HG03095 (cell line): Measurements from ENCODE around the gene YWHAE.
"Not testable (repeated sequence)": the region's sequence is repeated elsewhere in the genome, so short reads cannot be mapped to it uniquely, and the experiment has no call there.

ENCODE experiments used
- ATAC-seq: cut with Tn5 transposase; IDR thresholded peaks from one replicate; pipeline ENCODE4 v1.9.1; 2021; ENCODE audit warnings: moderate library complexity; ENCODE audit not compliant: unreplicated experiment

Gene YWHAE

DNA sequence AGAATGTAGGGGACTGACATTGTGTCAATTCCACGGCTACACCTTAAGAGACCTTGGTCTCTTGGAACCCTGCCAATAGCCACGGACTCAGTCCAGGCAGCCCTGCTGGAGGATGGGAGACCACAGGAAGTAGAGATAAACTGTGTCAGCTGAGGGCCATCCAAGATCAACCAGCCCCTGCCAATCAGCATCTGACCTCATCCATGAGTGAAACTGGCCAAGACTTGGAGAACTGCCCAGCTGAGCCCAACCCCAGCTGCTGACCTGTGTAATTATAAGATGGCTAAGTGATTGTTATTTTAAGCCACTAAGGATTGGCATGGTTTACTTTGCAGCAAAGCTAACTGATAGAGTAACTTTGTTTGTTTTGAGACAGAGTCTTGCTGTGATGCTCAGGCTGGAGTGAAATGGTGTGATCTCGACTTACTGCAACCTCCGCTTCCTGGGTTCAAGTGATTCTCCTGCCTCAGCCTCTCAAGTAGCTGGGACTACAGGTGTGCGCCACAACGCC lies 13.3 kb upstream of the YWHAE start:
- ATAC-seq, result no peak

DNA sequence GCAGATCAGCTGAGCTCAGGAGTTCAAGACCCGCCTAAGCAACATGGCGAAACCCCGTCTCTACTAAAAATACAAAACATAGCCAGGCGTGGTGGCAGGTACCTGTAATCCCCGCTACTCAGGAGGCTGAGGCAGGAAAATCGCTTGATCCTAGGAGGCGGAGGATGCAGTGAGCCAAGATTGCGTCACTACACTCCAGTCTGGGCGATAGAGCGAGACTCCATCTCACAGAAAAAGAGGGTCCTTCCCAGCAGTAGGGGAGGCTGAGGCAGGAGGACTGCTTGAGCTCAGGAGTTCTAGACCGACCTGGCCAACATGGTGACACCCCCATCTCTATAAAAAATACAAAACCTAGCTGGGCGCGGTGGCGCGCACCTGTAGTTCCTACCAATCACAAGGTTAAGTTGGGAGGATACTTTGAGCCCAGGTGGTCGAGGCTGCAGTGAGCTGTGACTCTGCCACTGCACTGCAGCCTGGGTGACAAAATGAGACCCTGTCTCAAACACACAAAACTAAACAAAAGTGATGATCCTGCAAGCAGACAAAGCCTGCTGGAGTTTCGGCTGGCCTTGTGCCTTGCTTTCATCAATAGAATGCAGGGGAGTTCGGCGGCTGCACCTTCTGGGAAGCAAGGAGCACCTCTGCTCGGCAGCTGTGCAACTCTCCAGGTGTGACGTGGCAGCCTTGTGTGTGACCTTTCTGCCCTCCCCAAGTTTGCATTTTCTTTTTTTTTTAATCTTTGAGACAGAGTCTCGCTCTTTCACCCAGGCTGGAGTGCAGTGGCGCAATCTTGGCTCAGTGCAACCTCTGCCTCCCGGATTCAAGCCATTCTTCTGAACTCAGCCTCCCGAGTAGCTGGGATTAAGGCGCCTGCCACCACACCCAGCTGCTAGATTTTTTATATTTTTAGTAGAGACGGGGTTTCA lies 12.4 kb upstream of the YWHAE start:
- no peak for ATAC-seq

GRCh38 chr17:1402262-1402586 lies 2.2 kb upstream of the YWHAE start:
- no peak for ATAC-seq

DNA sequence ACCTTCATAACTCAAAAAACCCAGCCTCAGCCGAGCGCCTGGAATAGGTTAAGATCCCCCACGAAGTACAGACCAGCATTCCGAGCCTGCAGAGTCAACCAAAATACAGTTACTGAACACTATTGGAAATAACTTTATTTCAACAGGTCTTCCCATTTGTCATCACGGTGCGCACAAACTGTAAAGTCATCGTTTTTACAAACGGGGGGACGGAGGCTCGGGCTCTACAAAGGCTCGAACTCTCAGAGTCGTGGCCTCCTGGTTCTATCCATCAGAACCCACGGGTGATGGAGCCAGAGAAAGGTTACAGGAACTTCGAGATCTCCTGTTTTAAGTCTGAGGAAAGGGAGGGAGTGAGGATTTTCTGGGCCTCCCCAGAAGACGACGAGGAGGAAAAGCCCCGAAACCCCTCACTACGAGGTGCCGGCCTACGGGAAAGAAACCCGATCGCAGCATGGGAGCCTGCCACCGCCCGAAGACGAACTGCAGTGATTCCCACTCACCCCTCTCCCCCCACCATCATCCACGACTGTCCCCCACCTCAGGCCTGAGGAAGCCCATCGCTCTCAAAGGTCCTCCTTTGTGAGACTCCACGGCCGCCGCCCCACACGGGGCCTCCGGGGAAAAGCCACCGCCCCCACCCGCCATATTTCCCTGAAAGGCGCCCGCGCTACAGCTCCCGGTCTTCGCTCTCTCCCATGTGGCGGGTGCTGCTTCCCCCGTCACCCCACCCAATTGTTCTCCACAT lies 917 bp downstream of the YWHAE start:
- no peak for ATAC-seq

DNA sequence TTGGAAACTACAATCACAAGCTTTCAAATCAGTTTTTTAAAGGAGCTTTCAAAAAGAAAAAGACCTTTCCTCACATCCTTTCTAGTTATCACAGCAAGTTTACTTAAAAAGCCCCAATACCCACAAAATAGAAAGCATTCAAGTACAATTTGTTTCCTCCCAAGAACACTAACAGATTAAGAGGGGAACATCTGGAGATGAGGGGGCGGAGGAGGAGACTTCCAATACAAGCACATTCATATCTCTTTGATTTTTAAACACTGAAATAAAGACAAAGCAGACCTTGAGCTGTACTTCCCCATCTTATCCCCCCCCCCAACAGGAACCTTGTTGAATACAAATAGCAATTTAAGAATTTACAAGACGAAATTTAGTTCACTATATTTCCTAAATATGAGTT lies 2.0 kb downstream of the YWHAE start:
- no peak for ATAC-seq

DNA sequence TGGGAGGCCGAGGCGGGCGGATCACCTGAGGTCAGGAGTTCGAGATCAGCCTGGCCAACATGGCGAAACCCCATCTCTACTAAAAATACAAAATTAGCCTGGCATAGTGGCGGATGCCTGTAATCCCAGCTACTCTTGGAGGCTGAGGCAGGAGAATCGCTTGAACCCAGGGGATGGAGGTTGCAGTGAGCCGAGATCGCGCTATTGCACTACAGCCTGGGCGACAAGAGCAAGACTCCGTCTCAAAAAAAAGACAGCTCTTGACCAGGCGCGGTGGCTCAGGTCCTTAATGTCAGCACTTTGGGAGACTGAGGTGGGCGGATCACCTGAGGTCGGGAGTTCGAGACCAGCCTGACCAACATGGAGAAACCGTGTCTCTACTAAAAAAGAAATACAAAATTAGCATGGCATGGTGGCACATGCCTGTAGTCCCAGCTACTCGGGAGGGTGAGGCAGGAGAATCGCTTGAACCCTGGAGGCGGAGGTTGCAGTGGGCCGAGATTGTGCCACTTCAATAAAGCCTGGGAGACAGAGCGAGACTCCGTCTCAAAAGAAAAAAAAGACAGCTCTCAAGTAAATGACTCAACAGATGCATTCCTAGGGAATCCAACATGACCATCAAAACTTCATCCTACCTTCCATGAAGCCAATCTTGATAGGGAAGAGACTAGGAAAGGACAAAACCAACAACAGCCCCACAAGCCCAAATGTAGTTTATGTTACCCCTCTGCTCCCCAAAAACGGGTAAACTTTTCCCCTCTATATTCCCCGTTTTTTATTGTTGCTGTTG lies 4.0 kb downstream of the YWHAE start:
- not testable (repeated sequence) for ATAC-seq

DNA sequence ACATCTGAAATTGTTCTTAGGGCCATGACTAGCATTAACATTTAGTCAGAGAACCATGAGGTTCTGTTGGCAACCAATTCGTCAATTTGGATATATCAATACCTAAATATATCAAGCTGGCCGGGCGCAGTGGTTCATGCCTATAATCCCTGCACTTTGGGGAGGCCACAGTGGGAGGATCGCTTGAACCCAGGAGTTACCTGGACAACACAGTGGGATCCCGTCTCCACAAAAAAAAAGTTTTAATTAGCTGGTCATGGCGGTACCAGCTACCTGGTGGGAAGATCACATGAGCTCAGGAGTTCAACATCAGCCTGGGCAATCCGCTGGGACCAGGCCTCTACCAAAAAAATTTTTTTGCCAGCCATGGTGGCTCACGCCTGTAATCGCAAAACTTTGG lies 8.4 kb downstream of the YWHAE start:
- ATAC-seq, result no peak

- ATAC-seq, result no peak
Measured at GRCh38 chr17:1390432-1391367, 9.3 kb downstream of the YWHAE start.

DNA sequence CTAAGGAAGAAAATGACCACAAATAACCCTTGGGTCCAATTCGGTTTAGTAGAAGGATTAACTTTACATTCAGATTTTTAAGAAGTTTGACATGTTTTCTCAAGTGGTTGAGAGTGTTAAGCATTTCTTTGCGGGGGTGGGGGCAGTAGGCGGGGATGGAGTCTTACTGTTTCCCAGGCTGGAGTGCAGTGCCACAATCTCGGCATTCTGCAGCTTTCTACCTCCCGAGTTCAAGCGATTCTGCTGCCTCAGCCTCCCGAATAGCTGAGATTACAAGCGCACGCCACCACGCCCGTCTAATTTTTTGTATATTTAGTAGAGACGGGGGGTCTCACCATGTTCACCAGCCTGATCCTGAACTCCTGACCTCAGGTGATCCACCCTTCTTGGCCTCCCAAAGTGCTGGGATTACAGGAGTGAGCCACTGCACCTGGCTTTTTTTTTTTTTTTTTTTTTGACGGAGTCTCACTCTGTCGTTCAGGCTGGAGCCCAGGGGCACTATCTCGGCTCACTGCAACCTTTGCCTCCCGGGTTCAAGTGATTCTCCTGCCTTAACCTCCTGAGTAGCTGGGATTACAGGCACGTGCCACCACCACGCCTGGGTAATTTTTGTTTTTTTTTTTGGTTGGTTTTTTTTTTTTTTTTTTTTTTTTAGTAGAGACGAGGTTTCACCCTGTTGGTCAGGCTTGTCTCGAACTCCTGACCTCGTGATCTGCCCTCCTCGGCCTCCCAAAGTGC lies 12.4 kb downstream of the YWHAE start:
- not testable (repeated sequence) for ATAC-seq

- not testable (repeated sequence) for ATAC-seq
Measured at GRCh38 chr17:1386675-1387190, 13.3 kb downstream of the YWHAE start.

DNA sequence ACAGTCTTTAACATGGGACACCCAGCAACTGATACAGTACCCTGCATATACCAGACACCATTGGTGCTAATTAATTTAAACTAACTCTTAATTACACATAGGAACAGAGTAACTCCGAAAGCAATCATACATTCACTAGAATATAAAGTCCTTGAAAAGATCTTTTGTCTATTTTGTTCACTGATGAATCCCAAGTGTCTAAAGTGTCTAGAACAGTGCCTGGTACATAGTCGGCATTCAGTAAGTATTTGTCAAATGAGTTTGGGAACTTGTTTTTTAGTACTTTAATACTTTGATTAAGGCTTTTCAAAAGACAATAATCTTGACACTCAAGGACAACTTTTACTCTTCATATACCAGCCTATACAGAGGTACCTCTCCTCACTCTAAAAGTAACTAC lies 13.8 kb downstream of the YWHAE start:
- no peak for ATAC-seq

- no peak for ATAC-seq
Measured at GRCh38 chr17:1385861-1386260, 14.2 kb downstream of the YWHAE start.

DNA sequence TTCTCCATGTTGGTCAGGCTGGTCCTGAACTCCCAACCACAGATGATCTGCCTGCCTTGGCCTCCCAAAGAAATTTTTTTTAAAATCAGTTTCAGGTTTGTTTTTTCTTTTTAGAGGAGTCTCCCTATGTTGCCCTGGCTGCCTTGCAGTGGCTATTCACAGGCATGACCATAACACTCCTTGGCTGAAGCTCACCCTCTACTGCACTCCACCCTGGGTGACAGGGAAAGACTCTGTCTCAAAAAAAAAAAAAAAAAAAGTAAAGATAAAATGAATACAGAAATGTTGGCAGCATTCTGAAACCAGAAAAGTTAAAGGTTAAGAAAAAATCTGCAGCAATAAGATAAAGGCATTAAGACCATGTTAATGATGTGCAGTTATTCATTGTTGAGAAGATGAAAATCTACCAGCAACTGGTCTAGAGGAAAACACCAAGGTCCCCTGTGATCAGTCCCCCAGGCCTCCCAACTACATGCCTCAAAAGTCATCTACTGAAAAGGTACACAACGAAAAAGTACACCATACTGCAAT lies 15.1 kb downstream of the YWHAE start:
- no peak for ATAC-seq

GRCh38 chr17:1379930-1380313 lies 20.1 kb downstream of the YWHAE start:
- ATAC-seq, result no peak

DNA sequence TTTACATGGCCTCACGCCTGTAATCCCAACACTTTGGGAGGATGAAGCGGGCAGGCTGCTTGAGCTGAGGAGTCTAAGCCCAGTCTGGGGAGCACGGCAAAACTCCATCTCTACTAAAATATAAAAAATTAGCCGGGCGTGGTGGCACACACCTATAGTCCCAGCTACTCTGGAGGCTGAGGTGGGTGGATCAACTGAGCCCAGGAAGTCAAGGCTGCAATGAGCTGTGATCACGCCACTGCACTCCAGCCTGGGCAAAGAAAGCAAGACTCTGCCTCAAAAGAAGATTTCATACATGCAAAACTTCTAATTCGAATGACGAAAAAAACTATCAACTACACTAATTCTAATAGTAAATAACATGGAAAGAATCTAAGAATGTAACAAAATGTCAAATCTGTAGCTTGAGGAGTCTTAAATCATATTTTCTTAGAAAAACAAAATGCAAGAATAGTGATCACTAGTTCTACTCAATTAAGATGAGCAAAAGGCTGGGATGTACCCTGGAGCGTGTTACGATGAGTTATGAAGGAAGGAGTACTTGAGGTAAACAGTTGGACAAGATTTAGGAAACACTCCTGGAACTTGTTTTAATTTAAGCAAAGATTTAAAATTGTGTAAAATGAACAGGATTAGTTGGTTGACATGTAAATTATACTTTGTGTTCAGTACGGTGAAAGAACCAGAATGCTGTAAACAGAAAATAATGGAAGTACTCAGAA lies 20.7 kb downstream of the YWHAE start:
- ATAC-seq, result no peak

GRCh38 chr17:1378476-1378860 lies 21.6 kb downstream of the YWHAE start:
- ATAC-seq, result not testable (repeated sequence)

DNA sequence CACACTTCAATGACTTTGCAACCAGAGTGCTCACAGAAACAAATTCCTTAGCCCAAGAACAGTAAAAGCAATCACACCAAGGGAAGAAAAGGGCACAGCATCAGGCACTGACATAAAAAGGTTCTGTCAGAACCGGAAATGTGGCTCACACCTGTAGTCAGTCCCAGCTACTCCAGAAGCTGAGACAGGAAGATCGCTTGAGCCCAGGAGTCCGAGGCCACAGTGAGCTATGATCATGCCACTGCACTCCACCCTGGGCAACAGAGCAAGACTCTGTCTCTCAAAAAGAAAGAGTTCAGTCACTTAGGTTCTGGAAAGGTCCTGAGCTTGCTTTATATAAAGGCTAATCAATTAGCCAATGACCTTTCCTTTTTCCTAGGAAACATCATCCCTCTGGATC lies 22.7 kb downstream of the YWHAE start:
- ATAC-seq, result no peak

DNA sequence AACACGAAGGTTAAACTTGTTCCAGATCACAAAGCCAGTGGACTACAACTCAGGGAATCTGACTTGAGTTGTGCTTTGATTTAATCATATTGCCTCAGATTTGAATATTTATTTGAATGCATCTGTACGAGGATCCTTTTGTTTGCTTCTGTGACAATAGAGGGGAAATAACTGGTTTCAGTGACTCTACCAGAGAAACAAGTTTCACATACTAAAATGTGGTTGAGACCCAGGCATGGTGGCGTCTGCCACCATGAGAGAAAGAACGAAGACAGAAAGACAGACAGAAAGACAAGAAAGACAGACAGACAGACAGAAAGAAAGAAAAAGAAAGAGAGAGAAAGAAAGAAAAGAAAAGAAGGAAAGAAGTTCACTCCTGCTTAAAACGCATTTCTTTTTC lies 24.0 kb downstream of the YWHAE start:
- no peak for ATAC-seq
